HCT116 (cell line): Measurements from ENCODE around the gene E4F1.

Experiments
- CEBPB ChIP-seq: IDR thresholded peaks from 2 replicates; pipeline ENCODE4 v1.6.1; 2012; ENCODE audit warnings: low read depth
- CTCF ChIP-seq, 3 experiments: fragments of 200-600 bp in 1 of 3; sonication (generic) in 1 of 3; IDR thresholded peaks in 2 of 3; conservative IDR thresholded peaks in 1 of 3; 2 replicates each; pipeline ENCODE4 v1.5.1; 2012 to 2017; ENCODE audit warnings: low read depth in 2 of 3, low read length in 2 of 3, antibody characterized with exemption in 1 of 3, borderline replicate concordance in 1 of 3, control low read depth in 1 of 3, mild to moderate bottlenecking in 1 of 3, mixed read lengths in 1 of 3, mixed run types in 1 of 3, moderate library complexity in 1 of 3; ENCODE audit not compliant: insufficient read depth in 1 of 3
- MAX ChIP-seq: IDR thresholded peaks from 2 replicates; pipeline ENCODE4 v1.6.1; 2012
- POLR2A ChIP-seq: IDR thresholded peaks from 2 replicates; pipeline ENCODE4 v1.7.0; 2011; ENCODE audit warnings: borderline replicate concordance; ENCODE audit not compliant: insufficient read depth, insufficient read length; ENCODE audit errors: extremely low read depth
- REST ChIP-seq: IDR thresholded peaks from 2 replicates; pipeline ENCODE4 v1.6.1; 2012; ENCODE audit warnings: low read depth
- SIN3A ChIP-seq: IDR thresholded peaks from 2 replicates; pipeline ENCODE4 v1.6.1; 2012; ENCODE audit warnings: low read depth
- SP1 ChIP-seq: IDR thresholded peaks from 2 replicates; pipeline ENCODE4 v1.6.1; 2012; ENCODE audit warnings: low read depth
- TCF7L2 ChIP-seq: IDR thresholded peaks from 2 replicates; pipeline ENCODE4 v1.7.0; 2011; ENCODE audit warnings: borderline replicate concordance, inconsistent platforms; ENCODE audit not compliant: insufficient read depth, insufficient read length; ENCODE audit errors: extremely low read depth
- YY1 ChIP-seq: IDR thresholded peaks from 2 replicates; pipeline ENCODE4 v1.6.1; 2011; ENCODE audit warnings: low read length, low read depth, moderate library complexity, mild to moderate bottlenecking; ENCODE audit not compliant: insufficient replicate concordance; ENCODE audit errors: extremely low read depth

- TF ChIP-seq POLR2A (no peak), MAX (no peak), CTCF (IDR thresholded peaks at IDR 0.05 in 2 of 3, conservative IDR thresholded peaks at IDR 0.05 in 1 of 3; ENCODE audit: borderline replicate concordance in 1 of 3, insufficient read depth in 1 of 3, low read depth in 2 of 3, low read length in 2 of 3) (no peak), SP1 (no peak), REST (no peak), CEBPB (no peak), SIN3A (no peak), YY1 (no peak), TCF7L2 (no peak)
Measured at GRCh38 chr16:2273484-2273883, 50.1 kb downstream of the E4F1 start.
